Measurements from ENCODE around the gene HNRNPA2B1.

DNA sequence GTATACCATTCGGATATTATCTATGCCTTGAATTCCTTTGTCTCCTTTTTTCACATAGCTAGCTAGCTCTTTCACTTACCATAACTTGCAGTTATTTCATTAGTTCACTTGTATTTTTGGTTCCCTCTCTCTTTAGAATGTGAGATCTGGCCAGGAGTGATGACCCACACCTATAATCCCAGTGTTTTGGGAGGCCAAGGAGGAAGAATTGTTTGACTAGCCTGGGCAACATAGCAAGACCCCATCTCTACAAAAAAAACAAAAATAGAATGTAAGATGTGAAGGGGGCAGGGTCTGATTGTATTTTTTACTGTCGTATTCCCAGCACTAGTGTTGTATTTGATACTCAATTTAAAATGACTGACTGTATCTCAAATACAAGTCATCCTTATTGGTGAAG, 28.9 kb downstream of the HNRNPA2B1 start:
- TF ChIP-seq, protein P1, sequence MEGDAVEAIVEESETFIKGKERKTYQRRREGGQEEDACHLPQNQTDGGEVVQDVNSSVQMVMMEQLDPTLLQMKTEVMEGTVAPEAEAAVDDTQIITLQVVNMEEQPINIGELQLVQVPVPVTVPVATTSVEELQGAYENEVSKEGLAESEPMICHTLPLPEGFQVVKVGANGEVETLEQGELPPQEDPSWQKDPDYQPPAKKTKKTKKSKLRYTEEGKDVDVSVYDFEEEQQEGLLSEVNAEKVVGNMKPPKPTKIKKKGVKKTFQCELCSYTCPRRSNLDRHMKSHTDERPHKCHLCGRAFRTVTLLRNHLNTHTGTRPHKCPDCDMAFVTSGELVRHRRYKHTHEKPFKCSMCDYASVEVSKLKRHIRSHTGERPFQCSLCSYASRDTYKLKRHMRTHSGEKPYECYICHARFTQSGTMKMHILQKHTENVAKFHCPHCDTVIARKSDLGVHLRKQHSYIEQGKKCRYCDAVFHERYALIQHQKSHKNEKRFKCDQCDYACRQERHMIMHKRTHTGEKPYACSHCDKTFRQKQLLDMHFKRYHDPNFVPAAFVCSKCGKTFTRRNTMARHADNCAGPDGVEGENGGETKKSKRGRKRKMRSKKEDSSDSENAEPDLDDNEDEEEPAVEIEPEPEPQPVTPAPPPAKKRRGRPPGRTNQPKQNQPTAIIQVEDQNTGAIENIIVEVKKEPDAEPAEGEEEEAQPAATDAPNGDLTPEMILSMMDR (IDR thresholded peaks at IDR 0.05; ENCODE audit: low read depth, low read length): no peak
- no peak for TF ChIP-seq EZH2phosphoT487 (IDR thresholded peaks at IDR 0.05; ENCODE audit: low read depth)
